Astrocyte (in vitro differentiated cells and primary cell): ENCODE measurements around the gene WDR27. TPM values are rescaled to one million over a fixed set of nuclear protein-coding genes. Genes with fewer than 3 reads are reported as not detected.

Experiments used
- DNase-seq: peaks from one replicate; pipeline ENCODE4 v3.0.0-alpha.2; 2010; ENCODE audit warnings: low read depth
- FAIRE-seq: peaks from 2 replicates; lab custom pipeline; 2011; peaks lifted over from hg19 to GRCh38; lab: Jason Lieb, UNC
- H2AFZ ChIP-seq: 2 replicates; pipeline ENCODE4 v1.6.0; 2012; ENCODE audit warnings: low read depth, low read length, inconsistent platforms
- H3K27ac ChIP-seq: 2 replicates; pipeline ENCODE4 v1.5.1; 2011; ENCODE audit warnings: low read depth, low read length, inconsistent platforms
- H3K27me3 ChIP-seq: 2 replicates; pipeline ENCODE4 v1.6.0; 2011; ENCODE audit warnings: low read length, inconsistent platforms; ENCODE audit not compliant: insufficient read depth
- H3K36me3 ChIP-seq: 2 replicates; pipeline ENCODE4 v1.5.1; 2011; ENCODE audit warnings: low read length, inconsistent platforms; ENCODE audit not compliant: insufficient read depth
- H3K4me1 ChIP-seq: 2 replicates; pipeline ENCODE4 v1.5.1; 2011; ENCODE audit warnings: low read length, inconsistent platforms; ENCODE audit not compliant: insufficient read depth
- H3K4me2 ChIP-seq: 2 replicates; pipeline ENCODE4 v1.6.0; 2012; ENCODE audit warnings: low read length, inconsistent platforms
- H3K4me3 ChIP-seq: 2 replicates; pipeline ENCODE4 v1.5.1; 2011; ENCODE audit warnings: low read depth, mild to moderate bottlenecking, low read length, inconsistent platforms; ENCODE audit not compliant: insufficient read depth
- H3K79me2 ChIP-seq: 2 replicates; pipeline ENCODE4 v1.6.0; 2012; ENCODE audit warnings: mild to moderate bottlenecking, low read length, inconsistent platforms; ENCODE audit not compliant: insufficient read depth
- H3K9ac ChIP-seq: 2 replicates; pipeline ENCODE4 v1.6.0; 2012; ENCODE audit warnings: mild to moderate bottlenecking, low read length, inconsistent platforms
- H3K9me3 ChIP-seq: 2 replicates; pipeline ENCODE4 v1.5.1; 2012; ENCODE audit warnings: low read depth, mild to moderate bottlenecking, low read length, inconsistent platforms; ENCODE audit not compliant: insufficient read depth
- H4K20me1 ChIP-seq: 2 replicates; pipeline ENCODE4 v1.6.0; 2012; ENCODE audit warnings: low read length, inconsistent platforms; ENCODE audit not compliant: insufficient read depth
- H3K27ac Mint-ChIP-seq: one replicate; pipeline ENCODE4 v1.8.0; 2021; ENCODE audit warnings: mild to moderate bottlenecking, mixed read lengths; ENCODE audit not compliant: unreplicated experiment
- H3K27me3 Mint-ChIP-seq: one replicate; pipeline ENCODE4 v1.8.0; 2021; ENCODE audit warnings: low read depth, mixed read lengths; ENCODE audit not compliant: unreplicated experiment
- H3K36me3 Mint-ChIP-seq: one replicate; pipeline ENCODE4 v1.8.0; 2021; ENCODE audit warnings: low read depth, mixed read lengths; ENCODE audit not compliant: unreplicated experiment
- H3K4me1 Mint-ChIP-seq: one replicate; pipeline ENCODE4 v1.8.0; 2021; ENCODE audit warnings: low read depth, mixed read lengths; ENCODE audit not compliant: unreplicated experiment
- H3K4me3 Mint-ChIP-seq: one replicate; pipeline ENCODE4 v1.8.0; 2021; ENCODE audit warnings: mild to moderate bottlenecking, moderate library complexity, mixed read lengths; ENCODE audit not compliant: unreplicated experiment
- H3K9me3 Mint-ChIP-seq: one replicate; pipeline ENCODE4 v1.8.0; 2021; ENCODE audit warnings: mild to moderate bottlenecking, mixed read lengths; ENCODE audit not compliant: unreplicated experiment
- CTCF ChIP-seq: IDR thresholded peaks from 2 replicates; pipeline ENCODE4 v1.5.1; 2011; ENCODE audit warnings: low read depth, mild to moderate bottlenecking, inconsistent platforms, low read length, moderate library complexity; ENCODE audit not compliant: insufficient read depth
- EZH2 ChIP-seq: IDR thresholded peaks from 2 replicates; pipeline ENCODE4 v1.6.1; 2012; ENCODE audit warnings: mild to moderate bottlenecking, low read length, inconsistent platforms; ENCODE audit not compliant: insufficient read depth
- total RNA-seq: library from RNA; stranded (reverse); gene quantifications from 2 replicates; pipeline ENCODE4 v1.2.1, GENCODE V29; 2021

The WDR27 gene
- total RNA-seq, 1 donor from 2014 or later: 31.2 TPM

GRCh38 chr6:169624785-169625184, 77.0 kb downstream of the WDR27 start:
- H3K4me1 Mint-ChIP-seq: peaks cover 13% of the 10 kb centered on the region
- peaks cover 9% of the 10 kb centered on the region for H3K4me1 ChIP-seq
- H3K9me3 Mint-ChIP-seq: no peaks in the 10 kb centered on the region
- no peaks in the 10 kb centered on the region for H3K36me3 ChIP-seq
- H3K9me3 ChIP-seq: no peaks in the 10 kb centered on the region
- no peaks in the 10 kb centered on the region for H4K20me1 ChIP-seq
- DNase-seq (no peak), FAIRE-seq (no peak)
- H3K4me3 ChIP-seq: no peak overlapping the region
- H3K4me2 ChIP-seq: no peak overlapping the region
- no peak overlapping the region for H3K27ac ChIP-seq
- no peak overlapping the region for H2AFZ ChIP-seq
- no peak overlapping the region for H3K9ac ChIP-seq
- TF ChIP-seq CTCF: no peak
- no peak for TF ChIP-seq EZH2
- no peaks in the 10 kb centered on the region for H3K27me3 Mint-ChIP-seq
- no peaks in the 10 kb centered on the region for H3K79me2 ChIP-seq
- H3K4me3 Mint-ChIP-seq: no peak overlapping the region
- no peaks in the 10 kb centered on the region for H3K27me3 ChIP-seq
- H3K27ac Mint-ChIP-seq: no peak overlapping the region
- peaks cover 9% of the 10 kb centered on the region for H3K36me3 Mint-ChIP-seq

- Histone ChIP-seq H3K9ac (no peak overlapping the region), H3K4me1 (peaks cover 18% of the 10 kb centered on the region), H3K79me2 (no peaks in the 10 kb centered on the region), H2AFZ (no peak overlapping the region), H3K4me3 (no peak overlapping the region), H3K4me2 (no peak overlapping the region), H3K27me3 (no peaks in the 10 kb centered on the region), H3K36me3 (no peaks in the 10 kb centered on the region), H4K20me1 (no peaks in the 10 kb centered on the region), H3K9me3 (no peaks in the 10 kb centered on the region), H3K27ac (no peak overlapping the region)
- no peak for DNase-seq
- no peak for TF ChIP-seq EZH2
- no peak overlapping the region for H3K4me3 Mint-ChIP-seq
- H3K27ac Mint-ChIP-seq: peak overlapping the region; percentile 41
- no peaks in the 10 kb centered on the region for H3K9me3 Mint-ChIP-seq
- H3K36me3 Mint-ChIP-seq: peaks cover 9% of the 10 kb centered on the region
- FAIRE-seq: no peak
- peaks cover 21% of the 10 kb centered on the region for H3K4me1 Mint-ChIP-seq
- H3K27me3 Mint-ChIP-seq: no peaks in the 10 kb centered on the region
These were observed 77.9 kb downstream of the WDR27 start for GRCh38 chr6:169623975-169624374.

- Histone ChIP-seq H3K4me1 (peaks cover 19% of the 10 kb centered on the region), H3K9me3 (no peaks in the 10 kb centered on the region), H3K9ac (no peak overlapping the region), H2AFZ (no peak overlapping the region), H3K27me3 (no peaks in the 10 kb centered on the region), H4K20me1 (no peaks in the 10 kb centered on the region), H3K4me2 (no peak overlapping the region), H3K36me3 (no peaks in the 10 kb centered on the region), H3K27ac (no peak overlapping the region), H3K79me2 (no peaks in the 10 kb centered on the region), H3K4me3 (no peak overlapping the region)
- Mint-ChIP-seq H3K27ac (no peak overlapping the region), H3K36me3 (peaks cover 9% of the 10 kb centered on the region), H3K4me3 (no peak overlapping the region), H3K27me3 (no peaks in the 10 kb centered on the region), H3K9me3 (no peaks in the 10 kb centered on the region), H3K4me1 (peaks cover 28% of the 10 kb centered on the region)
- no peak for FAIRE-seq
- TF ChIP-seq CTCF (no peak), EZH2 (no peak)
- no peak for DNase-seq
These were observed 78.5 kb downstream of the WDR27 start for GRCh38 chr6:169623343-169623742.
